A549 (cell line): ENCODE data around the gene HS3ST3B1. TPM values are rescaled to one million over a fixed set of nuclear protein-coding genes. Genes with fewer than 3 reads are reported as not detected.

ENCODE experiments used
- ATAC-seq, 2 experiments: fragments of 200-7000 bp in 1 of 2; fragments of >200 bp in 1 of 2; cut with Nextera tagmentation in 1 of 2; cut with Tn5 transposase in 1 of 2; 3 replicates each; pipeline versions ENCODE4 v1.8.0 to v1.9.1; 2018 to 2020; ENCODE audit warnings: mild to moderate bottlenecking in 1 of 2, moderate library complexity in 1 of 2
- CTCF ChIA-PET: fragments of 300-600 bp; sonication (Branson Sonifier 250); formaldehyde crosslinking; extraction: SDS; loops from one replicate; lab custom pipeline; 2021; ENCODE audit warnings: antibody characterized with exemption, inconsistent platforms; lab: Yijun Ruan, JAX
- POLR2A ChIA-PET: fragments of 350-600 bp; formaldehyde crosslinking; extraction: SDS; loops from one replicate; lab custom pipeline; 2021; ENCODE audit warnings: antibody characterized with exemption, inconsistent platforms; lab: Yijun Ruan, JAX
- DNase-seq, 2 experiments: peaks; one replicate each; pipeline versions ENCODE4 v3.0.0 to v3.0.0-alpha.2; 2011 to 2016; ENCODE audit warnings: low read depth in 1 of 2, low spot score in 1 of 2
- FAIRE-seq: peaks from 2 replicates; lab custom pipeline; 2011; peaks lifted over from hg19 to GRCh38; lab: Jason Lieb, UNC
- H3K27ac ChIP-seq, 2 experiments: fragments of >200 bp; sonication (Bioruptor Twin); formaldehyde crosslinking; 3 replicates each; pipeline ENCODE4 v1.5.1; 2016 to 2017
- H3K4me1 ChIP-seq: fragments of >200 bp; sonication (Bioruptor Twin); formaldehyde crosslinking; 3 replicates; pipeline ENCODE4 v1.6.1; 2016
- H3K4me2 ChIP-seq: fragments of >200 bp; sonication (Bioruptor Twin); formaldehyde crosslinking; 3 replicates; pipeline ENCODE4 v1.6.1; 2016
- H3K4me3 ChIP-seq: fragments of >200 bp; sonication (Bioruptor Twin); formaldehyde crosslinking; 3 replicates; pipeline ENCODE4 v1.5.1; 2016
- H3K9me3 ChIP-seq: fragments of >200 bp; sonication (Bioruptor Twin); formaldehyde crosslinking; 3 replicates; pipeline ENCODE4 v1.6.1; 2016
- CEBPB ChIP-seq, 2 experiments: fragments of >200 bp in 1 of 2; sonication (Bioruptor Twin) in 1 of 2; formaldehyde crosslinking in 1 of 2; IDR thresholded peaks; 2 replicates each; pipeline ENCODE4 v1.6.1; 2012 to 2016
- EHF ChIP-seq: fragments of 250-450 bp; sonication (Bioruptor Pico); IDR thresholded peaks from 2 replicates; pipeline ENCODE4 v1.5.0; 2020; ENCODE audit warnings: mild to moderate bottlenecking
- EHMT2 ChIP-seq: fragments of 200-600 bp; sonication (generic); IDR thresholded peaks from 2 replicates; pipeline ENCODE4 v1.6.1; 2016; ENCODE audit warnings: antibody characterized with exemption, low read depth, mild to moderate bottlenecking, moderate library complexity
- ESRRA ChIP-seq: fragments of 150-350 bp; IDR thresholded peaks from 2 replicates; pipeline ENCODE4 v1.6.1; 2014; ENCODE audit warnings: mild to moderate bottlenecking, low read length, borderline replicate concordance
- GATA3 ChIP-seq: IDR thresholded peaks from 2 replicates; pipeline ENCODE4 v1.6.1; 2012; ENCODE audit warnings: borderline replicate concordance
- HDAC2 ChIP-seq: fragments of 200-600 bp; sonication (generic); IDR thresholded peaks from 2 replicates; pipeline ENCODE4 v1.6.1; 2016
- HES2 ChIP-seq: fragments of >200 bp; sonication (Bioruptor Twin); formaldehyde crosslinking; IDR thresholded peaks from 2 replicates; pipeline ENCODE4 v1.6.1; 2016
- HEYL ChIP-seq: fragments of 250-450 bp; sonication (Bioruptor Pico); IDR thresholded peaks from 2 replicates; pipeline ENCODE4 v1.8.0; 2021; ENCODE audit warnings: mild to moderate bottlenecking, moderate library complexity
- HMGXB4 ChIP-seq: fragments of 250-450 bp; sonication (Bioruptor Pico); IDR thresholded peaks from 2 replicates; pipeline ENCODE4 v1.5.0; 2021; ENCODE audit warnings: mild to moderate bottlenecking, moderate library complexity, borderline replicate concordance
- HOXB13 ChIP-seq: fragments of 250-450 bp; sonication (Bioruptor Pico); IDR thresholded peaks from 2 replicates; pipeline ENCODE4 v1.5.0; 2020; ENCODE audit warnings: low read depth, mild to moderate bottlenecking, moderate library complexity
- JUN ChIP-seq, 2 experiments: fragments of >200 bp; sonication (Bioruptor Twin); formaldehyde crosslinking; IDR thresholded peaks; 2 replicates in 1 of 2; 3 replicates in 1 of 2; pipeline ENCODE4 v1.6.1; 2016 to 2017
- KDM5A ChIP-seq: fragments of 200-600 bp; sonication (generic); IDR thresholded peaks from 2 replicates; pipeline ENCODE4 v1.6.1; 2016; ENCODE audit warnings: antibody characterized with exemption, mild to moderate bottlenecking
- MAFK ChIP-seq: fragments of 450-650 bp; IDR thresholded peaks from 2 replicates; pipeline ENCODE4 v1.6.1; 2014; ENCODE audit not compliant: partially characterized antibody
- MAZ ChIP-seq: fragments of 150-350 bp; IDR thresholded peaks from 2 replicates; pipeline ENCODE4 v1.6.1; 2014; ENCODE audit warnings: antibody characterized with exemption, low read depth, low read length, borderline replicate concordance
- NFE2L2 ChIP-seq: fragments of 150-350 bp; conservative IDR thresholded peaks from 2 replicates; pipeline ENCODE4 v1.6.1; 2014; ENCODE audit warnings: low read length
- PBX3 ChIP-seq: IDR thresholded peaks from 2 replicates; pipeline ENCODE4 v1.6.1; 2012
- POLR2AphosphoS2 ChIP-seq: conservative IDR thresholded peaks from 2 replicates; pipeline ENCODE4 v1.6.1; 2012; ENCODE audit warnings: low read length, improper control_type of control experiment, inconsistent platforms
- REST ChIP-seq: fragments of 200-600 bp; sonication (generic); IDR thresholded peaks from 2 replicates; pipeline ENCODE4 v1.6.1; 2016; ENCODE audit warnings: antibody characterized with exemption, mild to moderate bottlenecking, moderate library complexity
- RFX5 ChIP-seq: fragments of 450-650 bp; IDR thresholded peaks from 2 replicates; pipeline ENCODE4 v1.7.1; 2014; ENCODE audit warnings: antibody characterized with exemption, mild to moderate bottlenecking, moderate library complexity
- RNF2 ChIP-seq: fragments of 200-600 bp; sonication (generic); IDR thresholded peaks from 2 replicates; pipeline ENCODE4 v1.6.1; 2016; ENCODE audit warnings: low read depth, mild to moderate bottlenecking, antibody characterized with exemption, moderate library complexity, borderline replicate concordance
- SMC3 ChIP-seq: fragments of >200 bp; sonication (Bioruptor Twin); formaldehyde crosslinking; IDR thresholded peaks from 3 replicates; pipeline ENCODE4 v1.6.1; 2018; ENCODE audit warnings: inconsistent platforms
- TFCP2L1 ChIP-seq: fragments of 250-450 bp; sonication (Bioruptor Pico); IDR thresholded peaks from 2 replicates; pipeline ENCODE4 v1.5.0; 2021; ENCODE audit warnings: mild to moderate bottlenecking
- TP53 ChIP-seq: fragments of 250-450 bp; sonication (Bioruptor Pico); IDR thresholded peaks from 2 replicates; pipeline ENCODE4 v1.5.0; 2021; ENCODE audit warnings: mild to moderate bottlenecking, moderate library complexity
- ZC3H11A ChIP-seq: fragments of 450-650 bp; IDR thresholded peaks from 2 replicates; pipeline ENCODE4 v1.6.1; 2014; ENCODE audit warnings: antibody characterized with exemption, mild to moderate bottlenecking
- ZSCAN20 ChIP-seq: fragments of 250-450 bp; sonication (Bioruptor Pico); IDR thresholded peaks from 2 replicates; pipeline ENCODE4 v1.8.0; 2022; ENCODE audit warnings: mild to moderate bottlenecking, moderate library complexity
- WGBS: methylation state at CpG from one replicate; pipeline ENCODE4 v1.1.6; 2017; ENCODE audit errors: missing lambda C conversion rate; 5-methylcytosine and 5-hydroxymethylcytosine counted together
- polyA plus RNA-seq, 4 experiments: library from polyadenylated mRNA; depleted of rRNA in 3 of 4; stranded (reverse); fragments of >200 nt; fragmentation: RNase III in 1 of 4; extraction: RNeasy Plus Mini Kit Qiagen cat#74134 plus additional on column Dnase treatment in 1 of 4; gene quantifications; 2 replicates in 3 of 4; 3 replicates in 1 of 4; pipeline ENCODE4 v1.2.3, GENCODE V29; 2011 to 2017
- TF ChIP-seq, protein P1 (sequence below): IDR thresholded peaks from 2 replicates; pipeline ENCODE4 v1.6.1; 2012
- TF ChIP-seq, protein P2 (sequence below): fragments of 250-450 bp; sonication (Bioruptor Pico); IDR thresholded peaks from 2 replicates; pipeline ENCODE4 v1.5.0; 2020; ENCODE audit warnings: low read depth, mild to moderate bottlenecking, moderate library complexity

HS3ST3B1 gene
- polyA plus RNA-seq, 2 of the 4 experiments (the other 2 are of a cell fraction), result 0.15 to 0.44 TPM

GRCh38 chr17:14320734-14321475 is 20.0 kb downstream of the HS3ST3B1 start:
- no peak for FAIRE-seq
- POLR2A ChIA-PET, result no interaction called here
- no peak for ATAC-seq
- Histone ChIP-seq H3K27ac (no peak overlapping the region), H3K4me2 (no peak overlapping the region), H3K9me3 (no peaks in the 10 kb centered on the region), H3K4me3 (no peak overlapping the region), H3K4me1 (peaks cover 5% of the 10 kb centered on the region; the same call in 2 of the 3 replicates)
- TF ChIP-seq EHF (no peak), RFX5 (no peak), HOXB13 (CRISPR knock-in tag) (no peak), ZSCAN20 (CRISPR knock-in tag) (no peak), EHMT2 (no peak), HEYL (CRISPR knock-in tag) (no peak), JUN (IDR thresholded peaks at IDR 0.05) (no peak), KDM5A (no peak), NFE2L2 (no peak)
- TF ChIP-seq, protein P1, sequence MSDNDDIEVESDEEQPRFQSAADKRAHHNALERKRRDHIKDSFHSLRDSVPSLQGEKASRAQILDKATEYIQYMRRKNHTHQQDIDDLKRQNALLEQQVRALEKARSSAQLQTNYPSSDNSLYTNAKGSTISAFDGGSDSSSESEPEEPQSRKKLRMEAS, result no peak
- WGBS, result 59% methylated on average over 13 of the region's 13 CpGs
- DNase-seq, result no peak
- CTCF ChIA-PET, result interaction anchor here (3.0 kb wide), 1 partner anchor 19 kb away, joined by 13 read pairs; the partner anchor contains the start of gene HS3ST3B1

GRCh38 chr17:14321476-14321949 is 20.6 kb downstream of the HS3ST3B1 start:
- FAIRE-seq (no peak), ATAC-seq (no peak), DNase-seq (no peak)
- POLR2A ChIA-PET, result no interaction called here
- no peaks in the 10 kb centered on the region for H3K9me3 ChIP-seq
- peaks cover 8% of the 10 kb centered on the region; the same call in 2 of the 3 replicates for H3K4me1 ChIP-seq
- H3K27ac ChIP-seq, result no peak overlapping the region
- no peak overlapping the region for H3K4me2 ChIP-seq
- no peak overlapping the region for H3K4me3 ChIP-seq
- TF ChIP-seq RNF2, result no peak
- no peak for TF ChIP-seq HES2
- TF ChIP-seq MAFK, result no peak
- TF ChIP-seq CEBPB (IDR thresholded peaks at IDR 0.05), result no peak
- no peak for TF ChIP-seq PBX3
- no peak for TF ChIP-seq HMGXB4 (CRISPR knock-in tag)
- no peak for TF ChIP-seq TFCP2L1
- no peak for TF ChIP-seq JUN (IDR thresholded peaks at IDR 0.05)
- no peak for TF ChIP-seq TP53 (CRISPR knock-in tag)
- TF ChIP-seq REST, result no peak
- TF ChIP-seq, protein P2, sequence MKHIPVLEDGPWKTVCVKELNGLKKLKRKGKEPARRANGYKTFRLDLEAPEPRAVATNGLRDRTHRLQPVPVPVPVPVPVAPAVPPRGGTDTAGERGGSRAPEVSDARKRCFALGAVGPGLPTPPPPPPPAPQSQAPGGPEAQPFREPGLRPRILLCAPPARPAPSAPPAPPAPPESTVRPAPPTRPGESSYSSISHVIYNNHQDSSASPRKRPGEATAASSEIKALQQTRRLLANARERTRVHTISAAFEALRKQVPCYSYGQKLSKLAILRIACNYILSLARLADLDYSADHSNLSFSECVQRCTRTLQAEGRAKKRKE, result no peak
- TF ChIP-seq GATA3, result no peak
- no peak for TF ChIP-seq NFE2L2
- no peak for TF ChIP-seq MAZ
- no peak for TF ChIP-seq POLR2AphosphoS2
- TF ChIP-seq SMC3, result no peak
- TF ChIP-seq ZC3H11A, result no peak
- no peak for TF ChIP-seq ESRRA
- TF ChIP-seq HDAC2, result no peak
- CTCF ChIA-PET, result interaction anchor here (3.0 kb wide), 1 partner anchor 20 kb away, joined by 13 read pairs; the partner anchor contains the start of gene HS3ST3B1
- 56% methylated on average over 7 of the region's 7 CpGs for WGBS
